OCI-LY3 (cell line): ENCODE data around the gene LIMA1.

ENCODE experiments used
- H2AFZ ChIP-seq: fragments of 200-600, 300-600 bp; shearing (Covaris generic); 2 replicates; pipeline ENCODE4 v1.6.0; 2014; ENCODE audit warnings: antibody characterized with exemption, low read depth, low read length
- H3K27ac ChIP-seq: fragments of 200-600, 300-600 bp; sonication (generic); 2 replicates; pipeline ENCODE4 v1.5.1; 2014; ENCODE audit warnings: mild to moderate bottlenecking, low read length, moderate library complexity, mixed read lengths
- H3K27me3 ChIP-seq: fragments of 200-600, 300-600 bp; sonication (generic); 2 replicates; pipeline ENCODE4 v1.6.1; 2014; ENCODE audit warnings: low read depth, low read length, mixed read lengths
- H3K36me3 ChIP-seq: fragments of 200-600, 300-600 bp; sonication (generic); replicated peaks from 2 replicates; pipeline ENCODE3; 2014; ENCODE audit warnings: low read depth, low read length, mixed read lengths
- H3K4me1 ChIP-seq: fragments of 300-600, 200-600 bp; sonication (generic); 2 replicates; pipeline ENCODE4 v1.6.1; 2014; ENCODE audit warnings: low read length, mixed read lengths
- H3K4me2 ChIP-seq: fragments of 200-600, 300-600 bp; sonication (generic); 2 replicates; pipeline ENCODE4 v1.6.1; 2014; ENCODE audit warnings: low read length, mixed read lengths
- H3K4me3 ChIP-seq: fragments of 300-600, 200-600 bp; sonication (generic); 2 replicates; pipeline ENCODE4 v1.5.1; 2014; ENCODE audit warnings: antibody characterized with exemption, mild to moderate bottlenecking, low read length, moderate library complexity
- H3K79me2 ChIP-seq: fragments of 300-600, 200-600 bp; shearing (Covaris generic); 2 replicates; pipeline ENCODE4 v1.6.1; 2014; ENCODE audit warnings: mild to moderate bottlenecking, low read length, mixed read lengths
- H3K9ac ChIP-seq: fragments of 300-600, 200-600 bp; shearing (Covaris generic); 2 replicates; pipeline ENCODE4 v1.6.0; 2014; ENCODE audit warnings: mild to moderate bottlenecking, low read length, moderate library complexity
- H3K9me3 ChIP-seq: fragments of 200-600, 300-600 bp; shearing (Covaris generic); 2 replicates; pipeline ENCODE4 v1.6.1; 2014; ENCODE audit warnings: low read length, mixed read lengths; ENCODE audit not compliant: insufficient read depth
- H4K20me1 ChIP-seq: fragments of 200-600, 300-600 bp; sonication (generic); 2 replicates; pipeline ENCODE4 v1.6.1; 2016; ENCODE audit warnings: low read length, mixed read lengths; ENCODE audit not compliant: insufficient read depth
- CTCF ChIP-seq: fragments of 200-600, 300-600 bp; sonication (generic); IDR thresholded peaks from 2 replicates; pipeline ENCODE4 v1.5.1; 2014; ENCODE audit warnings: antibody characterized with exemption, low read length, low read depth
- EZH2phosphoT487 ChIP-seq: fragments of 200-600 bp; shearing (Covaris generic); IDR thresholded peaks from 2 replicates; pipeline ENCODE4 v1.6.1; 2018; ENCODE audit warnings: antibody characterized with exemption, mixed run types, low read depth

Gene LIMA1

GRCh38 chr12:50127546-50127945 is 155.8 kb downstream of the LIMA1 start:
- Histone ChIP-seq H3K27ac (no peak overlapping the region), H3K9me3 (no peaks in the 10 kb centered on the region), H3K4me3 (no peak overlapping the region), H3K79me2 (no peaks in the 10 kb centered on the region), H3K4me2 (no peak overlapping the region), H3K27me3 (no peaks in the 10 kb centered on the region), H3K4me1 (peaks cover 10% of the 10 kb centered on the region), H3K36me3 (peaks cover 36% of the 10 kb centered on the region), H2AFZ (no peak overlapping the region), H4K20me1 (no peaks in the 10 kb centered on the region), H3K9ac (no peak overlapping the region)
- TF ChIP-seq CTCF (no peak), EZH2phosphoT487 (no peak)
